CD4-positive, alpha-beta T cell (primary cell): Measurements from ENCODE around the gene TMEM108. TPM values are rescaled to one million over a fixed set of nuclear protein-coding genes. Genes with fewer than 3 reads are reported as not detected.

Source experiments
- ATAC-seq: fragments of 200-7000 bp; cut with Tn5 transposase; one replicate; pipeline ENCODE4 v1.10.0; 2022; ENCODE audit warnings: mild to moderate bottlenecking; ENCODE audit not compliant: poor library complexity
- CTCF ChIA-PET: fragments of 350-600 bp; sonication (Branson Sonifier 250); formaldehyde crosslinking; loops from one replicate; lab custom pipeline; 2021; ENCODE audit warnings: antibody characterized with exemption, inconsistent platforms; lab: Charles Lee
- POLR2A ChIA-PET: fragments of 350-600 bp; sonication (Branson Sonifier 250); formaldehyde crosslinking; loops from one replicate; lab custom pipeline; 2021; ENCODE audit warnings: antibody characterized with exemption, inconsistent platforms; lab: Charles Lee
- DNase-seq, 14 experiments: peaks; one replicate each; pipeline ENCODE4 v3.0.0-alpha.2; 2013 to 2020; ENCODE audit warnings: mixed read lengths in 2 of 14
- H3K27ac ChIP-seq, 2 donors: one replicate each; pipeline versions ENCODE4 v1.5.1 to v1.7.0; 2013; ENCODE audit warnings: low read length in 2 of 2, low read depth in 1 of 2, mild to moderate bottlenecking in 1 of 2
- H3K27me3 ChIP-seq, 2 experiments: 1 replicate in 1 of 2; 2 replicates in 1 of 2; pipeline versions ENCODE4 v1.6.1 to v1.7.0; 2013; ENCODE audit warnings: low read length in 2 of 2, control low read depth in 1 of 2, mild to moderate bottlenecking in 1 of 2, moderate library complexity in 1 of 2; ENCODE audit not compliant: insufficient read depth in 2 of 2, control insufficient read depth in 1 of 2
- H3K36me3 ChIP-seq: one replicate; pipeline ENCODE4 v1.6.1; 2013; ENCODE audit warnings: low read length, control low read depth; ENCODE audit not compliant: insufficient read depth
- H3K4me1 ChIP-seq: one replicate; pipeline ENCODE4 v1.6.1; 2013; ENCODE audit warnings: low read length, control low read depth; ENCODE audit not compliant: insufficient read depth
- H3K4me3 ChIP-seq: one replicate; pipeline ENCODE4 v1.5.1; 2013; ENCODE audit warnings: mild to moderate bottlenecking, low read length, moderate library complexity
- H3K9me3 ChIP-seq, 2 experiments: 1 replicate in 1 of 2; 2 replicates in 1 of 2; pipeline versions ENCODE4 v1.6.1 to v1.7.0; 2013; ENCODE audit warnings: low read length in 2 of 2, mild to moderate bottlenecking in 2 of 2, control low read depth in 1 of 2, moderate library complexity in 1 of 2; ENCODE audit not compliant: control insufficient read depth in 1 of 2, insufficient read depth in 1 of 2
- H3K27ac Mint-ChIP-seq: one replicate; pipeline ENCODE4 v1.8.0; 2020; ENCODE audit warnings: mixed read lengths
- H3K27me3 Mint-ChIP-seq: one replicate; pipeline ENCODE4 v1.8.0; 2021; ENCODE audit warnings: mixed read lengths
- H3K36me3 Mint-ChIP-seq: one replicate; pipeline ENCODE4 v1.8.0; 2021; ENCODE audit warnings: low read depth, mixed read lengths
- H3K4me1 Mint-ChIP-seq: one replicate; pipeline ENCODE4 v1.8.0; 2021; ENCODE audit warnings: low read depth, mixed read lengths
- H3K4me3 Mint-ChIP-seq: one replicate; pipeline ENCODE4 v1.8.0; 2020; ENCODE audit warnings: mild to moderate bottlenecking, mixed read lengths
- H3K9me3 Mint-ChIP-seq: one replicate; pipeline ENCODE4 v1.8.0; 2020; ENCODE audit warnings: mixed read lengths
- CTCF ChIP-seq: fragments of 200-600 bp; IDR thresholded peaks from one replicate; pipeline ENCODE4 v1.8.0; 2022; ENCODE audit warnings: antibody characterized with exemption, mild to moderate bottlenecking
- intact Hi-C, 2 experiments: fragments of 100-400 bp; cut with DNase I in 1 of 2; cut with micrococcal nuclease in 1 of 2; formaldehyde crosslinking; loops; one replicate each; pipeline versions ENCODE4 v1.15.1 to v1.9.0; 2023 to 2025; cut with DNase I, micrococcal nuclease
- total RNA-seq, 174 experiments: library from RNA in 2 of 174; stranded (reverse) in 2 of 174; gene quantifications; one replicate each; pipeline ENCODE4 v1.2.3 and lab custom pipeline; 2021 to 2026

Gene TMEM108
- total RNA-seq, 2 experiments from 2014 or later, result not detected

GRCh38 chr3:133125802-133126201 lies 87.6 kb downstream of the TMEM108 start:
- H3K36me3 Mint-ChIP-seq, result no peaks in the 10 kb centered on the region
- DNase-seq, result no peak
- H3K4me3 Mint-ChIP-seq, result no peak overlapping the region
- H3K27me3 Mint-ChIP-seq, result peaks cover 19% of the 10 kb centered on the region
- Histone ChIP-seq H3K4me3 (no peak overlapping the region), H3K27me3 (no peaks in the 10 kb centered on the region), H3K4me1 (no peaks in the 10 kb centered on the region), H3K9me3 (no peaks in the 10 kb centered on the region), H3K36me3 (no peaks in the 10 kb centered on the region), H3K27ac (no peak overlapping the region)
- ChIA-PET POLR2A (no interaction called here), CTCF (no interaction called here)
- ATAC-seq, result no peak
- intact Hi-C loops, result no loop called here
- TF ChIP-seq CTCF, result no peak
- H3K9me3 Mint-ChIP-seq, result no peaks in the 10 kb centered on the region
- H3K4me1 Mint-ChIP-seq, result no peaks in the 10 kb centered on the region
- no peak overlapping the region for H3K27ac Mint-ChIP-seq

GRCh38 chr3:133127381-133127780 lies 89.2 kb downstream of the TMEM108 start:
- Histone ChIP-seq H3K27me3 (no peaks in the 10 kb centered on the region), H3K27ac (no peak overlapping the region), H3K4me1 (no peaks in the 10 kb centered on the region), H3K4me3 (no peak overlapping the region), H3K36me3 (no peaks in the 10 kb centered on the region), H3K9me3 (no peaks in the 10 kb centered on the region)
- Mint-ChIP-seq H3K9me3 (no peaks in the 10 kb centered on the region), H3K4me1 (no peaks in the 10 kb centered on the region), H3K27ac (no peak overlapping the region), H3K4me3 (no peak overlapping the region), H3K36me3 (no peaks in the 10 kb centered on the region), H3K27me3 (peaks cover 10% of the 10 kb centered on the region)
- no peak for DNase-seq
- ChIA-PET CTCF (no interaction called here), POLR2A (no interaction called here)
- intact Hi-C loops, result no loop called here
- TF ChIP-seq CTCF, result no peak
- ATAC-seq, result no peak

GRCh38 chr3:133130168-133130567 lies 92.0 kb downstream of the TMEM108 start:
- TF ChIP-seq CTCF, result no peak
- H3K4me3 Mint-ChIP-seq, result no peak overlapping the region
- H3K36me3 Mint-ChIP-seq, result no peaks in the 10 kb centered on the region
- Histone ChIP-seq H3K27me3 (no peaks in the 10 kb centered on the region), H3K4me1 (no peaks in the 10 kb centered on the region), H3K9me3 (no peaks in the 10 kb centered on the region), H3K36me3 (no peaks in the 10 kb centered on the region), H3K4me3 (no peak overlapping the region), H3K27ac (no peak overlapping the region)
- DNase-seq (no peak), ATAC-seq (no peak)
- H3K27ac Mint-ChIP-seq, result no peak overlapping the region
- intact Hi-C loops, result no loop called here
- H3K9me3 Mint-ChIP-seq, result no peaks in the 10 kb centered on the region
- H3K27me3 Mint-ChIP-seq, result peaks cover 8% of the 10 kb centered on the region
- ChIA-PET CTCF (no interaction called here), POLR2A (no interaction called here)
- H3K4me1 Mint-ChIP-seq, result no peaks in the 10 kb centered on the region
